Measurements from ENCODE around the gene RPP14. TPM values are rescaled to one million over a fixed set of nuclear protein-coding genes. Genes with fewer than 3 reads are reported as not detected.

Gene RPP14
- total RNA-seq, 4 donors from 2014 or later: 9.2 to 25.1 (median 18.8) TPM

DNA sequence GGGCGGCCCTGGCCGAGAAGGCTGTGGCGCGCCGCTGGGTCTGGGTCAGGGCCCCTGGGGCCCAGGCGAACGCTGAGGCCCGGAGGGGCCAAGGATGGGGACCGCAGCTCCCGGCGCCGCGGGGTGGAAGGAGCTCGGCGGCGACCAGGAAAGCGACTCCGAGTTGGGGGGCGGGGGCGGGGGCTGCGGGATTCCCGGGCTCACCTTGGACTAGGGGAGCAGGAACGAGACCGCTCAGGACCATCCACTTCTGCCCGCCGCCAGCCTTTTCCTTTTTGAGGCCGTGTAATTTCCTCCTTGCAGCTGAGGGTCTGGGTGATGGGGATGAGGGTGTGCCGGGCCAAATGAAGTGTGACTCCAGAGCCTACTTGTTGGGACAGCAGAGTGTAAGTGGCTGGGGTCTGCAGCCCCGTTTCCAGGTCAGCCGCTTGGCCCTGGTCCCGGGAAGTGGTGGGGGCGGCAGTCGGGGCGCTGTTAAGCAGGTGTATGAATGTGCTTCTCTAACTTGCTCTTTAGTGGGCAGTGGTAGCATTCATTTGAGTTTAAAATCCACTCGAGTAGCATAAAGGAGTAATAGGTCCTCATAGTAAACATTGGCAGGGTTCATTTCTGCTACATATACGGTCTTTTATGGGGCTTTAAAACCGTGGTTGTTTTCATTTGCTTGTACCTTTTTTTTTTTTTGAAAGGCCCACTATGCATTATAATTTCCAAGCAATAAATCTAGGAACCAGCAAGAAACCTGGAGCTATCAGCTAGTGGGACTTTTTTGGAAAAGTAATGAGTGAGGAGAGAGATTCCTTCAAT, 27.4 kb downstream of the RPP14 start:
- intact Hi-C loops (cut with DNase I; ENCODE audit: low total_unique reads): loop anchor here (2.0 to 5.0 kb wide), 2 partner anchors 84 to 159 kb away; partner anchors contain the start of gene KCTD6

DNA sequence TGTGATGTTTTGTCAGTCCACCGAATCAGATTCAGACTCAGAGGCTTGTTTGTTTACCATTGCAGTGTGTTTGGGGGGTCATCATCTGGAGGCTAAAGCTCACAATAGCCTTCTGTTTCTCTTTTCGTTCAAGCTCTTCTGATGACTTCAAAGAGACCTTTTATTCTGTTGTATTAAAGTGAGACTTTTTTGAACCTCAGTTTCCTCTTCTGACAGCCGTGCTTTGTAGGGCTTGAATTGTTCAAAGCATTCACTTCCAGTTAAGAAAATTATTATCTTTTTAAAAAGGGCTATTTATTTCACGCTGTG, 27.9 kb downstream of the RPP14 start:
- H3K4me3 ChIP-seq: peak overlapping the region in 3 of 4 donors; percentile 72 to 96 (median 93)
- peaks cover 5 to 36% (median 20%) of the 10 kb centered on the region in 4 donors for H3K4me1 ChIP-seq
- TF ChIP-seq POLR2A (IDR thresholded peaks at IDR 0.05) (no peak), POLR2AphosphoS5 (IDR thresholded peaks at IDR 0.05) (no peak)
- no peaks in the 10 kb centered on the region for H3K9me3 ChIP-seq
- H3K36me3 ChIP-seq: no peaks in the 10 kb centered on the region
- no peaks in the 10 kb centered on the region for H3K27me3 ChIP-seq
- intact Hi-C loops (cut with DNase I; ENCODE audit: low total_unique reads) (loop anchor here (5.0 kb wide), 1 partner anchor 83 kb away; no protein-coding TSS in a partner anchor), in situ Hi-C loops (cut with MboI; ENCODE audit: low pct_ligation_motif_present in 1 of 4, low pct_unique_long_range_greater_than_20kb in 1 of 4, low sequenced_read_pairs in 3 of 4) (loop anchor here in 1 of 4 donors (10.0 kb wide), 1 partner anchor 161 kb away; the partner anchor contains the start of gene KCTD6)
- peak overlapping the region; percentile 77 to 86 (median 83) for H3K27ac ChIP-seq
- WGBS, 2 donors (ENCODE audit: low coverage in 1 of 2): 17 to 20% methylated on average over 4 of the region's 4 CpGs
- no peak for DNase-seq

More for the DNA sequence above, 27.4 kb downstream of the RPP14 start:
- H3K4me1 ChIP-seq: peaks cover 5 to 36% (median 20%) of the 10 kb centered on the region in 4 donors
- whole genome bisulfite sequencing, 2 donors (ENCODE audit: low coverage in 1 of 2): 1 to 9% methylated on average over 3 to 19 of the region's 37 CpGs
- in situ Hi-C loops (cut with MboI; ENCODE audit: low pct_ligation_motif_present in 1 of 4, low pct_unique_long_range_greater_than_20kb in 1 of 4, low sequenced_read_pairs in 3 of 4): loop anchor here in 1 of 4 donors (10.0 kb wide), 1 partner anchor 161 kb away; the partner anchor contains the start of gene KCTD6
- no peaks in the 10 kb centered on the region for H3K9me3 ChIP-seq
- H3K36me3 ChIP-seq: no peaks in the 10 kb centered on the region
- DNase-seq: peak; percentile 30
- no peaks in the 10 kb centered on the region for H3K27me3 ChIP-seq
- peak overlapping the region; percentile 72 to 96 (median 94) for H3K4me3 ChIP-seq
- H3K27ac ChIP-seq: peak overlapping the region; percentile 77 to 86 (median 83)
- no peak for TF ChIP-seq EP300 (IDR thresholded peaks at IDR 0.05; ENCODE audit: low read depth)
- TF ChIP-seq, protein P1, sequence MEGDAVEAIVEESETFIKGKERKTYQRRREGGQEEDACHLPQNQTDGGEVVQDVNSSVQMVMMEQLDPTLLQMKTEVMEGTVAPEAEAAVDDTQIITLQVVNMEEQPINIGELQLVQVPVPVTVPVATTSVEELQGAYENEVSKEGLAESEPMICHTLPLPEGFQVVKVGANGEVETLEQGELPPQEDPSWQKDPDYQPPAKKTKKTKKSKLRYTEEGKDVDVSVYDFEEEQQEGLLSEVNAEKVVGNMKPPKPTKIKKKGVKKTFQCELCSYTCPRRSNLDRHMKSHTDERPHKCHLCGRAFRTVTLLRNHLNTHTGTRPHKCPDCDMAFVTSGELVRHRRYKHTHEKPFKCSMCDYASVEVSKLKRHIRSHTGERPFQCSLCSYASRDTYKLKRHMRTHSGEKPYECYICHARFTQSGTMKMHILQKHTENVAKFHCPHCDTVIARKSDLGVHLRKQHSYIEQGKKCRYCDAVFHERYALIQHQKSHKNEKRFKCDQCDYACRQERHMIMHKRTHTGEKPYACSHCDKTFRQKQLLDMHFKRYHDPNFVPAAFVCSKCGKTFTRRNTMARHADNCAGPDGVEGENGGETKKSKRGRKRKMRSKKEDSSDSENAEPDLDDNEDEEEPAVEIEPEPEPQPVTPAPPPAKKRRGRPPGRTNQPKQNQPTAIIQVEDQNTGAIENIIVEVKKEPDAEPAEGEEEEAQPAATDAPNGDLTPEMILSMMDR (IDR thresholded peaks at IDR 0.05): no peak
- no peak for TF ChIP-seq POLR2AphosphoS5 (IDR thresholded peaks at IDR 0.05)
- TF ChIP-seq POLR2A (IDR thresholded peaks at IDR 0.05): no peak

DNA sequence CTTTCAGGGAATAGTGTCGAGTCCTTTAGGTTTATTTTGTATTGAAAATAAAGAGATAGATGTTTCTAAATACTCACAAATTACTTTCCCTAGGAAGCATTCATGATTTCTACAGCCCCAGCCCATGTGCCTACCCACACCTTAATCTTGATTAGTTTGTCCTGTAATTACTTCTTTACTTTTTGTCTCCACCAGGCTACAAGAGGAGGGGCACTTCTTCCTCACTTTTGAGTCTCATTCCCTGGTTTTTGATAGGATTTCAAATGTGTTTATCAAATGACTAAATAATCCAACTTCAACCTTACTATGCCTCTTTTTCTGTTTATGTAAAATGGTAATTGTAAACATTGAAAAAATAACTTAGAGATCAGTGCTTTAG, 28.4 kb downstream of the RPP14 start:
- Histone ChIP-seq H3K36me3 (no peaks in the 10 kb centered on the region), H3K27me3 (no peaks in the 10 kb centered on the region), H3K4me1 (peaks cover 5 to 36% (median 20%) of the 10 kb centered on the region in 4 donors), H3K27ac (peak overlapping the region; percentile 77 to 86 (median 83)), H3K9me3 (no peaks in the 10 kb centered on the region), H3K4me3 (peak overlapping the region in 1 of 4 donors; percentile 96)
- intact Hi-C loops (cut with DNase I; ENCODE audit: low total_unique reads): loop anchor here (5.0 kb wide), 1 partner anchor 83 kb away; no protein-coding TSS in a partner anchor
- no peak for DNase-seq
- in situ Hi-C loops (cut with MboI; ENCODE audit: low pct_ligation_motif_present in 1 of 4, low pct_unique_long_range_greater_than_20kb in 1 of 4, low sequenced_read_pairs in 3 of 4): loop anchor here in 1 of 4 donors (10.0 kb wide), 1 partner anchor 160 kb away; the partner anchor contains the start of gene KCTD6
- TF ChIP-seq POLR2A (IDR thresholded peaks at IDR 0.05) (no peak), EP300 (IDR thresholded peaks at IDR 0.05; ENCODE audit: low read depth) (no peak), POLR2AphosphoS5 (IDR thresholded peaks at IDR 0.05) (no peak)
- TF ChIP-seq, protein P1 (IDR thresholded peaks at IDR 0.05): no peak
- WGBS, 2 donors (ENCODE audit: low coverage in 1 of 2): 56 to 64% methylated on average over 1 of the region's 1 CpG

DNA sequence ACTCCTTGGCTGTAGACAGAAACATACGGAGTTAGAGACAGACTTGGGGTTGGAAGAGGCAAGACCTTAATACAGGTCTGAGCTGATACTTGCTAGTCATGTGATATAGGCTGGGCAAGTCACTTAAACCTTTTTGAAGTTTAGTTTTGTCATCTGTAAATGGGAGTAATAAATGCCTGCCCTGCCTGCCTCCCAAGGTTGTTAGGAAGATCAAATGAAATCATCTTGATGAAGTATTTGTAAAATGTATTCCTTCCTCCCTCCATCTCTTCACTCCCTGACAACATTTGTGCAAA, 29.6 kb downstream of the RPP14 start:
- no peak for TF ChIP-seq POLR2AphosphoS5 (IDR thresholded peaks at IDR 0.05)
- TF ChIP-seq, protein P1 (IDR thresholded peaks at IDR 0.05): no peak
- TF ChIP-seq EP300 (IDR thresholded peaks at IDR 0.05; ENCODE audit: low read depth): no peak
- TF ChIP-seq POLR2A (IDR thresholded peaks at IDR 0.05): no peak
- in situ Hi-C loops (cut with MboI; ENCODE audit: low pct_ligation_motif_present in 1 of 4, low pct_unique_long_range_greater_than_20kb in 1 of 4, low sequenced_read_pairs in 3 of 4) (loop anchor here in 1 of 4 donors (10.0 kb wide), 1 partner anchor 159 kb away; the partner anchor contains the start of gene KCTD6), intact Hi-C loops (cut with DNase I; ENCODE audit: low total_unique reads) (no loop called here)
- Histone ChIP-seq H3K27ac (peak overlapping the region; percentile 77 to 86 (median 83)), H3K4me3 (peak overlapping the region in 1 of 4 donors; percentile 15), H3K4me1 (peaks cover 5 to 36% (median 20%) of the 10 kb centered on the region in 4 donors), H3K27me3 (no peaks in the 10 kb centered on the region), H3K9me3 (no peaks in the 10 kb centered on the region), H3K36me3 (no peaks in the 10 kb centered on the region)
- 29 to 53% methylated on average over 1 of the region's 1 CpG for WGBS, 2 donors (ENCODE audit: low coverage in 1 of 2)
- no peak for DNase-seq
